Activated CD8-positive, alpha-beta memory T cell treated with anti-CD3 and anti-CD28 coated beads, Interleukin-2, amount 10 ng/mL, durations not matched to agents 7 days and 5 days (primary cell): ENCODE results near the gene BTG2. TPM values are rescaled to one million over a fixed set of nuclear protein-coding genes. Genes with fewer than 3 reads are reported as not detected.

Experiments used
- ATAC-seq: fragments of 150-1000 bp; cut with Tn5 transposase; one replicate; pipeline ENCODE4 v1.10.0; 2021; ENCODE audit warnings: moderate library complexity
- CTCF ChIA-PET: fragments of 350-600 bp; sonication (Branson Sonifier 250); formaldehyde crosslinking; loops from one replicate; lab custom pipeline; 2021; ENCODE audit warnings: antibody characterized with exemption; lab: Charles Lee
- DNase-seq: peaks from one replicate; pipeline ENCODE4 v3.0.0-alpha.2; 2020
- H3K27ac Mint-ChIP-seq: one replicate; pipeline ENCODE4 v1.8.0; 2021; ENCODE audit warnings: mild to moderate bottlenecking, mixed read lengths
- H3K27me3 Mint-ChIP-seq: one replicate; pipeline ENCODE4 v1.8.0; 2021; ENCODE audit warnings: mixed read lengths
- H3K36me3 Mint-ChIP-seq: one replicate; pipeline ENCODE4 v1.8.0; 2021; ENCODE audit warnings: mild to moderate bottlenecking, mixed read lengths
- H3K4me1 Mint-ChIP-seq: one replicate; pipeline ENCODE4 v1.8.0; 2021; ENCODE audit warnings: mixed read lengths
- H3K4me3 Mint-ChIP-seq: one replicate; pipeline ENCODE4 v1.8.0; 2021; ENCODE audit warnings: mild to moderate bottlenecking, moderate library complexity, mixed read lengths
- H3K9me3 Mint-ChIP-seq: one replicate; pipeline ENCODE4 v1.8.0; 2022; ENCODE audit warnings: low read depth, mixed read lengths
- total RNA-seq, 2 experiments: library from RNA; stranded (reverse); gene quantifications; one replicate each; pipeline ENCODE4 v1.2.3, GENCODE V29; 2021

The BTG2 gene
- total RNA-seq, 2 experiments from 2014 or later, result 72.2 to 142 TPM

- H3K27me3 Mint-ChIP-seq, result no peaks in the 10 kb centered on the region
- CTCF ChIA-PET, result interaction anchor here (1.0 to 14.1 kb wide), 5 partner anchors 7 to 40 kb away, joined by 3 to 345 read pairs (median 7); partner anchors contain the start of gene BTG2
- H3K9me3 Mint-ChIP-seq, result no peaks in the 10 kb centered on the region
- H3K27ac Mint-ChIP-seq, result no peak overlapping the region
- no peak overlapping the region for H3K4me3 Mint-ChIP-seq
- peaks cover 30% of the 10 kb centered on the region for H3K4me1 Mint-ChIP-seq
- H3K36me3 Mint-ChIP-seq, result peaks cover 12% of the 10 kb centered on the region
- no peak for DNase-seq
- ATAC-seq, result no peak
Observed at GRCh38 chr1:203317429-203318228, 12.3 kb downstream of the BTG2 start.

- peaks cover 35% of the 10 kb centered on the region for H3K4me1 Mint-ChIP-seq
- CTCF ChIA-PET, result interaction anchor here (1.0 to 14.1 kb wide), 3 partner anchors 10 to 41 kb away, joined by 5 to 345 read pairs (median 21); partner anchors contain the start of gene BTG2
- H3K4me3 Mint-ChIP-seq, result no peak overlapping the region
- ATAC-seq, result no peak
- no peak overlapping the region for H3K27ac Mint-ChIP-seq
- H3K27me3 Mint-ChIP-seq, result no peaks in the 10 kb centered on the region
- H3K9me3 Mint-ChIP-seq, result no peaks in the 10 kb centered on the region
- DNase-seq, result no peak
- H3K36me3 Mint-ChIP-seq, result peaks cover 12% of the 10 kb centered on the region
Observed at GRCh38 chr1:203318229-203318517, 12.9 kb downstream of the BTG2 start.

- H3K27ac Mint-ChIP-seq, result peak overlapping the region; percentile 81
- H3K27me3 Mint-ChIP-seq, result no peaks in the 10 kb centered on the region
- no peak overlapping the region for H3K4me3 Mint-ChIP-seq
- CTCF ChIA-PET, result interaction anchor here (0.6 to 9.7 kb wide), 8 partner anchors 8 to 168 kb away, joined by 3 to 227 read pairs (median 8); partner anchors contain the start of gene BTG2
- H3K4me1 Mint-ChIP-seq, result peaks cover 59% of the 10 kb centered on the region
- H3K9me3 Mint-ChIP-seq, result no peaks in the 10 kb centered on the region
- no peaks in the 10 kb centered on the region for H3K36me3 Mint-ChIP-seq
- DNase-seq (peak; percentile 87), ATAC-seq (peak; percentile 79)
Observed at GRCh38 chr1:203320591-203321272, 15.4 kb downstream of the BTG2 start.

- peak overlapping the region; percentile 81 for H3K27ac Mint-ChIP-seq
- H3K4me3 Mint-ChIP-seq, result no peak overlapping the region
- no peaks in the 10 kb centered on the region for H3K9me3 Mint-ChIP-seq
- CTCF ChIA-PET, result interaction anchor here (1.0 to 9.7 kb wide), 6 partner anchors 12 to 167 kb away, joined by 4 to 227 read pairs (median 78); partner anchors contain the start of gene BTG2
- ATAC-seq, result no peak
- no peaks in the 10 kb centered on the region for H3K27me3 Mint-ChIP-seq
- peaks cover 67% of the 10 kb centered on the region for H3K4me1 Mint-ChIP-seq
- no peaks in the 10 kb centered on the region for H3K36me3 Mint-ChIP-seq
- no peak for DNase-seq
Observed at GRCh38 chr1:203321273-203322052, 16.1 kb downstream of the BTG2 start.

GRCh38 chr1:203322500-203323179, 17.3 kb downstream of the BTG2 start:
- Mint-ChIP-seq H3K36me3 (no peaks in the 10 kb centered on the region), H3K4me1 (peaks cover 73% of the 10 kb centered on the region), H3K27me3 (no peaks in the 10 kb centered on the region), H3K4me3 (no peak overlapping the region), H3K27ac (peak overlapping the region; percentile 28), H3K9me3 (no peaks in the 10 kb centered on the region)
- no peak for ATAC-seq
- DNase-seq, result no peak
- CTCF ChIA-PET, result interaction anchor here (2.4 to 9.7 kb wide), 6 partner anchors 13 to 166 kb away, joined by 8 to 227 read pairs (median 114); partner anchors contain the start of gene BTG2

GRCh38 chr1:203323587-203323986, 18.3 kb downstream of the BTG2 start:
- Mint-ChIP-seq H3K4me3 (no peak overlapping the region), H3K27ac (peak overlapping the region; percentile 26), H3K4me1 (peaks cover 82% of the 10 kb centered on the region), H3K27me3 (no peaks in the 10 kb centered on the region), H3K9me3 (no peaks in the 10 kb centered on the region), H3K36me3 (no peaks in the 10 kb centered on the region)
- ATAC-seq (no peak), DNase-seq (no peak)
- CTCF ChIA-PET, result interaction anchor here (0.9 to 9.7 kb wide), 7 partner anchors 14 to 164 kb away, joined by 7 to 227 read pairs (median 81); partner anchors contain the start of gene BTG2

- DNase-seq, result no peak
- no peak for ATAC-seq
- Mint-ChIP-seq H3K27me3 (no peaks in the 10 kb centered on the region), H3K4me1 (peaks cover 83% of the 10 kb centered on the region), H3K27ac (peak overlapping the region; percentile 73), H3K9me3 (no peaks in the 10 kb centered on the region), H3K4me3 (peak overlapping the region; percentile 27), H3K36me3 (no peaks in the 10 kb centered on the region)
- CTCF ChIA-PET, result interaction anchor here (0.9 to 9.7 kb wide), 8 partner anchors 7 to 163 kb away, joined by 3 to 227 read pairs (median 74); partner anchors contain the start of gene BTG2
Observed at GRCh38 chr1:203324105-203325025, 19.0 kb downstream of the BTG2 start.

- Mint-ChIP-seq H3K4me1 (peaks cover 83% of the 10 kb centered on the region), H3K9me3 (no peaks in the 10 kb centered on the region), H3K4me3 (peak overlapping the region; percentile 15), H3K36me3 (no peaks in the 10 kb centered on the region), H3K27ac (peak overlapping the region; percentile 67), H3K27me3 (no peaks in the 10 kb centered on the region)
- DNase-seq (peak; percentile 88), ATAC-seq (peak; percentile 9)
- CTCF ChIA-PET, result interaction anchor here (1.1 to 9.7 kb wide), 9 partner anchors 8 to 179 kb away, joined by 3 to 227 read pairs (median 68); partner anchors contain the start of gene BTG2
Observed at GRCh38 chr1:203325026-203325417, 19.7 kb downstream of the BTG2 start.

- no peak overlapping the region for H3K4me3 Mint-ChIP-seq
- ATAC-seq, result no peak
- peak overlapping the region; percentile 67 for H3K27ac Mint-ChIP-seq
- H3K4me1 Mint-ChIP-seq, result peaks cover 79% of the 10 kb centered on the region
- no peaks in the 10 kb centered on the region for H3K36me3 Mint-ChIP-seq
- no peaks in the 10 kb centered on the region for H3K27me3 Mint-ChIP-seq
- no peak for DNase-seq
- CTCF ChIA-PET, result interaction anchor here (1.1 to 9.7 kb wide), 10 partner anchors 8 to 179 kb away, joined by 3 to 227 read pairs (median 38); partner anchors contain the start of gene BTG2
- no peaks in the 10 kb centered on the region for H3K9me3 Mint-ChIP-seq
Observed at GRCh38 chr1:203325418-203326091, 20.2 kb downstream of the BTG2 start.

- peak; percentile 96 for DNase-seq
- CTCF ChIA-PET, result interaction anchor here (0.8 to 9.7 kb wide), 10 partner anchors 9 to 288 kb away, joined by 3 to 227 read pairs (median 38); partner anchors contain the start of gene BTG2
- Mint-ChIP-seq H3K36me3 (no peaks in the 10 kb centered on the region), H3K27me3 (no peaks in the 10 kb centered on the region), H3K27ac (peak overlapping the region; percentile 91), H3K9me3 (no peaks in the 10 kb centered on the region), H3K4me3 (peak overlapping the region; percentile 71), H3K4me1 (peaks cover 66% of the 10 kb centered on the region)
- peak; percentile 91 for ATAC-seq
Observed at GRCh38 chr1:203326830-203327683, 21.7 kb downstream of the BTG2 start.
